ENCODE data around the gene PRR14L. TPM values are rescaled to one million over a fixed set of nuclear protein-coding genes. Genes with fewer than 3 reads are reported as not detected.
"Not testable (repeated sequence)": the region's sequence is repeated elsewhere in the genome, so short reads cannot be mapped to it uniquely, and the experiment has no call there.

The PRR14L gene
- polyA plus RNA-seq, 4 donors: 21.3 to 27.5 (median 24.6) TPM

- DNase-seq (ENCODE audit: low read depth in 4 of 4, low spot score in 2 of 4): no peak
Measured at GRCh38 chr22:31683181-31684105, 66.5 kb downstream of the PRR14L start.

GRCh38 chr22:31682751-31683150, 67.2 kb downstream of the PRR14L start:
- DNase-seq (ENCODE audit: low read depth in 4 of 4, low spot score in 2 of 4): no peak

- DNase-seq (ENCODE audit: low read depth in 4 of 4, low spot score in 2 of 4): no peak
Measured at GRCh38 chr22:31681349-31682345, 68.3 kb downstream of the PRR14L start.

- DNase-seq (ENCODE audit: low read depth in 4 of 4, low spot score in 2 of 4): no peak
Measured at GRCh38 chr22:31680861-31681341, 69.0 kb downstream of the PRR14L start.

GRCh38 chr22:31678748-31679147, 71.2 kb downstream of the PRR14L start:
- no peak for DNase-seq (ENCODE audit: low read depth in 4 of 4, low spot score in 2 of 4)

- peak; percentile 29 to 73 (median 59) for DNase-seq (ENCODE audit: low read depth in 4 of 4, low spot score in 2 of 4)
Measured at GRCh38 chr22:31676700-31677099, 73.2 kb downstream of the PRR14L start.

GRCh38 chr22:31674219-31674618, 75.7 kb downstream of the PRR14L start:
- not testable (repeated sequence) for DNase-seq (ENCODE audit: low read depth in 4 of 4, low spot score in 2 of 4)

GRCh38 chr22:31668849-31669248, 81.1 kb downstream of the PRR14L start:
- DNase-seq (ENCODE audit: low read depth in 4 of 4, low spot score in 2 of 4): not testable (repeated sequence)

GRCh38 chr22:31662668-31663037, 87.3 kb downstream of the PRR14L start:
- no peak for DNase-seq (ENCODE audit: low read depth in 4 of 4, low spot score in 2 of 4)

GRCh38 chr22:31661851-31662667, 87.9 kb downstream of the PRR14L start, which contains the start of gene PISD:
Gene PISD (minus strand): TSS chr22:31662215. CDS start chr22:31662208, 7 bp downstream.
- peak; percentile 86 to 97 (median 92) for DNase-seq (ENCODE audit: low read depth in 4 of 4, low spot score in 2 of 4)

- not testable (repeated sequence) for DNase-seq (ENCODE audit: low read depth in 4 of 4, low spot score in 2 of 4)
Measured at GRCh38 chr22:31660860-31661341, 89.0 kb downstream of the PRR14L start.

GRCh38 chr22:31659246-31659645, 90.7 kb downstream of the PRR14L start:
- no peak for DNase-seq (ENCODE audit: low read depth in 4 of 4, low spot score in 2 of 4)

- no peak for DNase-seq (ENCODE audit: low read depth in 4 of 4, low spot score in 2 of 4)
Measured at GRCh38 chr22:31654408-31654807, 95.5 kb downstream of the PRR14L start.

GRCh38 chr22:31653944-31654343, 96.0 kb downstream of the PRR14L start:
- no peak for DNase-seq (ENCODE audit: low read depth in 4 of 4, low spot score in 2 of 4)

GRCh38 chr22:31652911-31653684, 96.8 kb downstream of the PRR14L start:
- DNase-seq (ENCODE audit: low read depth in 4 of 4, low spot score in 2 of 4): no peak

- no peak for DNase-seq (ENCODE audit: low read depth in 4 of 4, low spot score in 2 of 4)
Measured at GRCh38 chr22:31652088-31652487, 97.8 kb downstream of the PRR14L start.

GRCh38 chr22:31651664-31652063, 98.3 kb downstream of the PRR14L start:
- DNase-seq (ENCODE audit: low read depth in 4 of 4, low spot score in 2 of 4): no peak

- no peak for DNase-seq (ENCODE audit: low read depth in 4 of 4, low spot score in 2 of 4)
Measured at GRCh38 chr22:31650391-31650790, 99.5 kb downstream of the PRR14L start.

Measured in left renal cortex interstitium (tissue), 4 donors.